Activated T-cell treated with anti-CD3 and anti-CD28 coated beads, Interleukin-2, amount 50 U/mL, for 24 hours (primary cell): ENCODE results near the gene URB1.

ENCODE experiments used
- DNase-seq: peaks from one replicate; pipeline ENCODE4 v3.0.0-alpha.2; 2020
- H3K27ac Mint-ChIP-seq: 2 replicates; pipeline ENCODE4 v1.8.0; 2020; ENCODE audit warnings: mild to moderate bottlenecking, mixed read lengths
- H3K27me3 Mint-ChIP-seq: 2 replicates; pipeline ENCODE4 v1.8.0; 2020; ENCODE audit warnings: mixed read lengths
- H3K36me3 Mint-ChIP-seq: 2 replicates; pipeline ENCODE4 v1.8.0; 2020; ENCODE audit warnings: low read depth, mixed read lengths
- H3K4me1 Mint-ChIP-seq: 2 replicates; pipeline ENCODE4 v1.8.0; 2020; ENCODE audit warnings: low read depth, mixed read lengths
- H3K4me3 Mint-ChIP-seq: 2 replicates; pipeline ENCODE4 v1.8.0; 2020; ENCODE audit warnings: mild to moderate bottlenecking, moderate library complexity, mixed read lengths
- H3K9me3 Mint-ChIP-seq: 2 replicates; pipeline ENCODE4 v1.8.0; 2020; ENCODE audit warnings: mixed read lengths

URB1 gene

GRCh38 chr21:32350211-32350980 is 42.4 kb downstream of the URB1 start:
- peak overlapping the region; percentile 19 for H3K27ac Mint-ChIP-seq
- H3K9me3 Mint-ChIP-seq = no peaks in the 10 kb centered on the region
- no peak overlapping the region for H3K4me3 Mint-ChIP-seq
- no peaks in the 10 kb centered on the region for H3K4me1 Mint-ChIP-seq
- H3K36me3 Mint-ChIP-seq = peaks cover 100% of the 10 kb centered on the region
- no peaks in the 10 kb centered on the region for H3K27me3 Mint-ChIP-seq
- DNase-seq = no peak

DNA sequence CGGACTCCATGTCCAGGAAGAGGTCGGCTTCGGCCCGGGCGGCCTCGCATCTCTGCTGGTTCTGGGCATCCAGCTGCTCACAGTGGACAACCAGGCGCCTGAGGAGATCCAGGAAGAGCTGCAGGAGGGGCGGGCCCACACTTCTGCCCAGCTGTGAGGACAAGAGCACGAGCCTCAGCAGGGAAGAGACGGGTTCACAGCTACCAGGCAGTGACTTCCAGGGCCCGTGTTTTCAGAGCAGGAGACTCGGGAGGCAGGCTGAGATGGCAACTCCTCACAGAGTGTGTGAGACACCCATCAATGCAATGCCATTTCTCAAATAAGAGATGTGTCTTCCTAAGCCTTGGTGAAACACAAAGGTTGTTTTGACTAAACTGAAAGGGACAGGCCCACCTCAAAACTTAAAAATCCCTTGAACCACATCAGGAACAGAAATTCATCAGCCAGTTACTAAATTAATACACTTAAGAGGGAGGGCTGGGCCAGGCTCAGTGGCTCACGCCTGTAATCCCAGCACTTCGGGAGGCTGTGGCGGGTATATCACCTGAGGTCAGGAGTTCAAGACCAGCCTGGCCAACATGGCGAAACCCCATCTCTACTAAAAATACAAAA is 43.4 kb downstream of the URB1 start:
- DNase-seq = no peak
- Mint-ChIP-seq H3K4me1 (no peaks in the 10 kb centered on the region), H3K27me3 (no peaks in the 10 kb centered on the region), H3K9me3 (peaks cover 7% of the 10 kb centered on the region), H3K36me3 (peaks cover 100% of the 10 kb centered on the region), H3K27ac (no peak overlapping the region), H3K4me3 (no peak overlapping the region)

- H3K27ac Mint-ChIP-seq = no peak overlapping the region
- H3K9me3 Mint-ChIP-seq = peaks cover 8% of the 10 kb centered on the region
- no peak for DNase-seq
- no peak overlapping the region for H3K4me3 Mint-ChIP-seq
- H3K36me3 Mint-ChIP-seq = peaks cover 100% of the 10 kb centered on the region
- H3K4me1 Mint-ChIP-seq = no peaks in the 10 kb centered on the region
- no peaks in the 10 kb centered on the region for H3K27me3 Mint-ChIP-seq
These were observed 44.0 kb downstream of the URB1 start for GRCh38 chr21:32348604-32349332.

DNA sequence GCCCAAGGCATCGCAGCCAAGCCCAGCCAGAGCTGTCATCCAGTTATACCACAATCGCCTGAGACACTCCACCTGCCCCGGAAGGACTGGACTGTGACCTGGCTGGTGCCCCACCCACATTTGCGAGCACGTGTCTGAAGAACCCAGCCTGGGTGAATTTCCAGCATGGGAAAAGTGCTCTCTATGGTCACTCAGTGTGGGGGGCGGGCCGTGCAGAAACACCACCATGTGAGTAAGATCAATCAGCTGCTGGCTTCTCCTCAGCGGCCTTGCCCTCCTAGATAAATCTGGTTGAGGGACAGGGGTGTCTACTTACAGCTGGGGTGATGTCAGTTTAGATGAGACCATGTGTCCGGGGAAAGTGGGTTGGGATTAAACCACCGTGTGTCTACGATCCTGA is 44.8 kb downstream of the URB1 start:
- H3K4me1 Mint-ChIP-seq = no peaks in the 10 kb centered on the region
- H3K27ac Mint-ChIP-seq = no peak overlapping the region
- H3K9me3 Mint-ChIP-seq = peaks cover 8% of the 10 kb centered on the region
- H3K27me3 Mint-ChIP-seq = no peaks in the 10 kb centered on the region
- no peak for DNase-seq
- no peak overlapping the region for H3K4me3 Mint-ChIP-seq
- H3K36me3 Mint-ChIP-seq = peaks cover 100% of the 10 kb centered on the region

DNA sequence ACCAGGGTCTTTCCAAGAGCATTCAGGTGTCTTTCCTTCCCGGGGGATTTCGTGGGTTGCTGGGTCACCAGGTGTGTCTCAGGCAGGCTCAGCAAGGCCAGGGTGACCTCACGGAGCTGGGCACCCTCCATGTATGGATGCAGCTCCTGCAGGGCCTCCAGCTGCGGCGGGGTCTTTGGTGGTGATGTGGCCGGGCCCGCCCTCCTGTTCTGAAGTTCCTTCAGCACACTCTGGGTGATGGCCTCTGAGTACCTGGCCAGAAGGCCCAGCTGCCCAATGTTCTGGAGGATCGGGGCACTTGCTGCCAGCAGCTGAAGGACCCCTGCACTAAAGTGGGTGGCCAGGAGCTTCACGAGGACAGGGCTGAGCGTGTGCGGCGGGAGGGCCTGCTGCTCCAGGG is 45.5 kb downstream of the URB1 start:
- Mint-ChIP-seq H3K36me3 (peaks cover 99% of the 10 kb centered on the region), H3K4me1 (no peaks in the 10 kb centered on the region), H3K4me3 (no peak overlapping the region), H3K9me3 (peaks cover 8% of the 10 kb centered on the region), H3K27ac (no peak overlapping the region), H3K27me3 (no peaks in the 10 kb centered on the region)
- DNase-seq = no peak

GRCh38 chr21:32346951-32347350 is 45.9 kb downstream of the URB1 start:
- H3K27ac Mint-ChIP-seq = no peak overlapping the region
- H3K4me3 Mint-ChIP-seq = no peak overlapping the region
- no peak for DNase-seq
- H3K36me3 Mint-ChIP-seq = peaks cover 99% of the 10 kb centered on the region
- H3K4me1 Mint-ChIP-seq = no peaks in the 10 kb centered on the region
- no peaks in the 10 kb centered on the region for H3K27me3 Mint-ChIP-seq
- H3K9me3 Mint-ChIP-seq = peaks cover 8% of the 10 kb centered on the region

- H3K27me3 Mint-ChIP-seq = no peaks in the 10 kb centered on the region
- no peak overlapping the region for H3K27ac Mint-ChIP-seq
- H3K4me1 Mint-ChIP-seq = no peaks in the 10 kb centered on the region
These were observed 51.7 kb downstream of the URB1 start for GRCh38 chr21:32340863-32341848.

GRCh38 chr21:32338209-32338921 is 54.4 kb downstream of the URB1 start:
- Mint-ChIP-seq H3K27ac (no peak overlapping the region), H3K9me3 (no peaks in the 10 kb centered on the region), H3K36me3 (peaks cover 97% of the 10 kb centered on the region), H3K4me3 (no peak overlapping the region), H3K27me3 (no peaks in the 10 kb centered on the region), H3K4me1 (no peaks in the 10 kb centered on the region)
- no peak for DNase-seq

More at GRCh38 chr21:32340863-32341848, 51.7 kb downstream of the URB1 start:
- DNase-seq = no peak
- peaks cover 8% of the 10 kb centered on the region for H3K9me3 Mint-ChIP-seq
- peaks cover 97% of the 10 kb centered on the region for H3K36me3 Mint-ChIP-seq
- H3K4me3 Mint-ChIP-seq = no peak overlapping the region

- H3K9me3 Mint-ChIP-seq = no peaks in the 10 kb centered on the region
- H3K27ac Mint-ChIP-seq = no peak overlapping the region
- H3K4me1 Mint-ChIP-seq = no peaks in the 10 kb centered on the region
- no peaks in the 10 kb centered on the region for H3K27me3 Mint-ChIP-seq
- no peak for DNase-seq
- H3K36me3 Mint-ChIP-seq = peaks cover 98% of the 10 kb centered on the region
- H3K4me3 Mint-ChIP-seq = no peak overlapping the region
These were observed 55.6 kb downstream of the URB1 start for GRCh38 chr21:32337206-32337605.

DNA sequence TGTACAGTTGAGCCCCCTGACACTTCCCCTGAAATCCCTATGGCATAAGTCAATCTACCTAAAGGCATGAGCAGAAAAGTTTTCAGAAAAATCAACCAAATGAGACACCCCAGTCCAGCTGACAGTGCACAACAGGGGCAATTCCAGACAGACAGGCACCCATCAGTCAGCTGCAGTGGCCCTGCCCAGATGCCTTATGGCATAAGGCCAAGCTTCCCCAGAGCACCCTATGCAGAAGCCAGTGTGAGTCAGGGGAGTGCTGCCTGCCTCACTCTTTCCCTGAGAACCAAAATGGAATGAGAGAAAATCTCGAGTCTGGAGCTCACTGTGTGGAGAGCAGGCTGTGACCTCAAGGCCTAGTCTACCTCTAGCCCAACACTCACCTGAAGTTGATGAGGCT is 56.1 kb downstream of the URB1 start:
- no peak for DNase-seq
- H3K9me3 Mint-ChIP-seq = no peaks in the 10 kb centered on the region
- peaks cover 98% of the 10 kb centered on the region for H3K36me3 Mint-ChIP-seq
- H3K27me3 Mint-ChIP-seq = no peaks in the 10 kb centered on the region
- no peaks in the 10 kb centered on the region for H3K4me1 Mint-ChIP-seq
- H3K4me3 Mint-ChIP-seq = no peak overlapping the region
- no peak overlapping the region for H3K27ac Mint-ChIP-seq

GRCh38 chr21:32335601-32336575 is 56.9 kb downstream of the URB1 start:
- no peak overlapping the region for H3K27ac Mint-ChIP-seq
- no peak overlapping the region for H3K4me3 Mint-ChIP-seq
- no peak for DNase-seq
- H3K9me3 Mint-ChIP-seq = no peaks in the 10 kb centered on the region
- H3K27me3 Mint-ChIP-seq = no peaks in the 10 kb centered on the region
- peaks cover 98% of the 10 kb centered on the region for H3K36me3 Mint-ChIP-seq
- no peaks in the 10 kb centered on the region for H3K4me1 Mint-ChIP-seq

GRCh38 chr21:32334980-32335531 is 57.8 kb downstream of the URB1 start:
- peaks cover 98% of the 10 kb centered on the region for H3K36me3 Mint-ChIP-seq
- H3K4me3 Mint-ChIP-seq = no peak overlapping the region
- no peak overlapping the region for H3K27ac Mint-ChIP-seq
- no peak for DNase-seq
- no peaks in the 10 kb centered on the region for H3K9me3 Mint-ChIP-seq
- H3K27me3 Mint-ChIP-seq = no peaks in the 10 kb centered on the region
- H3K4me1 Mint-ChIP-seq = no peaks in the 10 kb centered on the region
